Activated naive CD4-positive, alpha-beta T cell treated with anti-CD3 and anti-CD28 coated beads for 36 hours (primary cell): Measurements from ENCODE around the gene CDC6. TPM values are rescaled to one million over a fixed set of nuclear protein-coding genes. Genes with fewer than 3 reads are reported as not detected.
A peak's percentile ranks its signal among the peaks of the same experiment; 100 is the strongest.

Experiments used
- CTCF ChIA-PET: fragments of 350-600 bp; sonication (Branson Sonifier 250); formaldehyde crosslinking; loops from one replicate; lab custom pipeline; 2021; ENCODE audit warnings: antibody characterized with exemption; lab: Charles Lee
- DNase-seq: peaks from one replicate; pipeline ENCODE4 v3.0.0-alpha.2; 2020
- H3K27ac Mint-ChIP-seq: one replicate; pipeline ENCODE4 v1.8.0; 2021; ENCODE audit warnings: mild to moderate bottlenecking, mixed read lengths
- H3K27me3 Mint-ChIP-seq: one replicate; pipeline ENCODE4 v1.8.0; 2021; ENCODE audit warnings: low read depth, mixed read lengths
- H3K36me3 Mint-ChIP-seq: one replicate; pipeline ENCODE4 v1.8.0; 2021; ENCODE audit warnings: low read depth, mixed read lengths
- H3K4me1 Mint-ChIP-seq: one replicate; pipeline ENCODE4 v1.8.0; 2021; ENCODE audit warnings: low read depth, mixed read lengths
- H3K4me3 Mint-ChIP-seq: one replicate; pipeline ENCODE4 v1.8.0; 2021; ENCODE audit warnings: mild to moderate bottlenecking, moderate library complexity, mixed read lengths
- H3K9me3 Mint-ChIP-seq: one replicate; pipeline ENCODE4 v1.8.0; 2021; ENCODE audit warnings: mixed read lengths
- intact Hi-C: fragments of 100-400 bp; cut with micrococcal nuclease; formaldehyde crosslinking; loops from one replicate; pipeline ENCODE4 v1.15.1; 2023
- total RNA-seq, 2 experiments: library from RNA; stranded (reverse); gene quantifications; one replicate each; pipeline ENCODE4 v1.2.3, GENCODE V29; 2021

The CDC6 gene
- total RNA-seq, 2 experiments from 2014 or later = 86.5 to 90.4 TPM

DNA sequence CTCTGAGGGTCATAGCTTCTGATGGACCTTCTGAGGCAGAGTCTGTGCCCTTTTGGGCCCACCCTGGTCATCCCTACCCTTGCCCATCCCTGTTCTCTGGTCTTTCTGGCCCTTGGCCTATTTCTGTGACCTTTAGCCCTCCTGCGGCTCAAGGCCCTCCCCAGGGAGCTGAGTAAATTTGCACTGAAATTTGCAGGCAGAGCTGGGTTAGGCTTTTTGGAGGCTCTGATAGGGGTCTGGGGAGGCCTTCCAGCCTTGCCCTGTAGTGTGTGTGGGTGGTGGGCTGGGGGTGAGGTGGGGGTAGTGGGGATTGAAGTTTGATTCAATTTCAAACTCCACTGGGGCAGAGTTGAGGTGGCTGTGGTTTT, 39.1 kb downstream of the CDC6 start:
- no peak for DNase-seq
- peak overlapping the region; percentile 65 for H3K4me3 Mint-ChIP-seq
- intact Hi-C loops = loop anchor here (1.0 to 10.0 kb wide), 2 partner anchors 9 to 1338 kb away; no protein-coding TSS in a partner anchor
- CTCF ChIA-PET = interaction anchor here (0.5 to 3.2 kb wide), 4 partner anchors 13 to 31 kb away, joined by 4 to 13 read pairs (median 6); no protein-coding TSS in a partner anchor
- peaks cover 92% of the 10 kb centered on the region for H3K4me1 Mint-ChIP-seq
- no peaks in the 10 kb centered on the region for H3K9me3 Mint-ChIP-seq
- H3K27ac Mint-ChIP-seq = peak overlapping the region; percentile 94
- H3K36me3 Mint-ChIP-seq = peaks cover 8% of the 10 kb centered on the region
- no peaks in the 10 kb centered on the region for H3K27me3 Mint-ChIP-seq

DNA sequence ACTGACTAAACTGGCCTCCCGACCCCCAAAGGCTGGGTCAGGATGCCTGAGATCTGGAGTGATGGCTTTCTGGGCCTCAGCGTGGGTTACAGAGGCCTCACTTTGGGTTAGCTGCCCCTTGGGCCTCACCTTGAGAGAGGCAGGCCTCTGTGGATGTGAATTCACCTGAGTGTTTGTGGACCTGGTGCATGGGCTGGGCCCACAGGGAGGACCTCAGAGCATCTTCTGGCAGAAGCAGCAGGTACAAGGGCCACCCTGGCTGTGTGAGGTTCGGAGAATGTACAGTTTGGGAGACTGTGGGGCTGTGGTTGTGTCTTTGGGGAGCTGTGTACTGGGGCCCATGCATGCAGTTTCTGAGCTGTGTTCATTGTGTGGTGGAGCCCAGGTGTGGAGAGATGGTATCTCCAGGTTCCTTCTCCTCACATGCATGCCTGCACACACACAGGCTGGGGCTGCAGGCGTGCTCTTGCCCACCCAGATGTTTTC, 39.6 kb downstream of the CDC6 start:
- no peak for DNase-seq
- peaks cover 9% of the 10 kb centered on the region for H3K36me3 Mint-ChIP-seq
- H3K4me1 Mint-ChIP-seq = peaks cover 88% of the 10 kb centered on the region
- H3K4me3 Mint-ChIP-seq = no peak overlapping the region
- no peaks in the 10 kb centered on the region for H3K9me3 Mint-ChIP-seq
- H3K27ac Mint-ChIP-seq = peak overlapping the region; percentile 94
- intact Hi-C loops = loop anchor here (10.0 kb wide), 1 partner anchor 1338 kb away; no protein-coding TSS in a partner anchor
- CTCF ChIA-PET = interaction anchor here (1.2 to 2.2 kb wide), 3 partner anchors 8 to 27 kb away, joined by 3 to 7 read pairs (median 4); no protein-coding TSS in a partner anchor
- no peaks in the 10 kb centered on the region for H3K27me3 Mint-ChIP-seq

DNA sequence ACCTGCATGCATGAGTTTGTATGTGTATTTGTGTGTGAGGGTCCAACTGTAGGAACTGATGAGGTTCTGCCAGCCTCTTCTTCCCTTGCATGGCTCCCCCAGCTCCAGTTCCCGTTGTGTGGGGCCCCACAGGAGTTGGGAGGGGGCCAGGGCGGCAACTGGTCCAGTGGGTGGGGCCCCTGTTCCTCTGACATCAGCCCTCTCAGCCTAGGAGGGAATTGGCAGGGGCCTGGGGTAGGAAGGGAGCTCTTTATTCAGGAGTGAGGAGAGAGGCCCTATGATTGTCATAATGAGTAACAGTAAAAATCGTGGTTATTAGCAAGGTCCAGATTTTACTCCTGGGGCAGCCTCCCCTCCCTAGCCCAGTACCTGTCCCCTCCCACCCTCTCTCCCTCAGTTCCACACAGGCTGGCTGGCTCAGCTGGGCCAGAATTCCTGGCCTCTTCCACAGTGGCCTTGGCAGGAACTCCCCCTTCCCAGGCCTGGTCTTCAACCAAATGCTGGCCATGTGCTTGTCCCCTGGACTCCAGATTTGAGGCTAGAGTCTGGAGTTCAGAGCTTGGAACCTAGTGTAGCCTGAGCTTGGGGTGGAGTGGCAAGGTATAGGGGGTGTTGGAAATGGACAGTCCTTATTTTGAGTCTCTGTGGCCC, 40.2 kb downstream of the CDC6 start:
- Mint-ChIP-seq H3K4me3 (no peak overlapping the region), H3K27ac (peak overlapping the region; percentile 94), H3K9me3 (no peaks in the 10 kb centered on the region), H3K4me1 (peaks cover 90% of the 10 kb centered on the region), H3K27me3 (no peaks in the 10 kb centered on the region), H3K36me3 (peaks cover 12% of the 10 kb centered on the region)
- intact Hi-C loops = loop anchor here (10.0 kb wide), 1 partner anchor 1337 kb away; no protein-coding TSS in a partner anchor
- CTCF ChIA-PET = interaction anchor here (0.7 to 1.3 kb wide), 3 partner anchors 9 to 27 kb away, joined by 3 to 4 read pairs (median 3); no protein-coding TSS in a partner anchor
- DNase-seq = no peak

DNA sequence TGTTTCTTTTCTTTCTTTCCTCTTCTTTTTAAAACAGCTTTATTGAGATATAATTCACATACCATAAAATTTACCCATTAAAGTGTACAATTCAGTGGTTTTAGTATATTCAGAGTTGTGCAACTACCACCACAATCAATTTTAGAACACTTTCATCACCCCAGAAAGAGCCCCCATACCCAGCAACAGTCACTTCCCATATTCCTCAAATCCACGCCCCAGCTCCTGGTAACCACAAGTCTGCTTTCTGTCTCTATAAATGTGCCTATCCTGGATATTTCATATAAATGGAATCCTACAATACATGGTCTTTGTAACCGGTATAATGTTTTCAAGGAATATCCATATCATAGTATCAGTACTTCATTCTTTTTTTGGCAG, 40.7 kb downstream of the CDC6 start:
- Mint-ChIP-seq H3K9me3 (no peaks in the 10 kb centered on the region), H3K36me3 (peaks cover 12% of the 10 kb centered on the region), H3K27me3 (no peaks in the 10 kb centered on the region), H3K27ac (peak overlapping the region; percentile 40), H3K4me1 (peaks cover 87% of the 10 kb centered on the region), H3K4me3 (no peak overlapping the region)
- no peak for DNase-seq
- intact Hi-C loops = loop anchor here (10.0 kb wide), 1 partner anchor 1336 kb away; no protein-coding TSS in a partner anchor
- CTCF ChIA-PET = interaction anchor here (0.7 to 1.3 kb wide), 2 partner anchors 9 to 22 kb away, joined by 3 read pairs; no protein-coding TSS in a partner anchor

DNA sequence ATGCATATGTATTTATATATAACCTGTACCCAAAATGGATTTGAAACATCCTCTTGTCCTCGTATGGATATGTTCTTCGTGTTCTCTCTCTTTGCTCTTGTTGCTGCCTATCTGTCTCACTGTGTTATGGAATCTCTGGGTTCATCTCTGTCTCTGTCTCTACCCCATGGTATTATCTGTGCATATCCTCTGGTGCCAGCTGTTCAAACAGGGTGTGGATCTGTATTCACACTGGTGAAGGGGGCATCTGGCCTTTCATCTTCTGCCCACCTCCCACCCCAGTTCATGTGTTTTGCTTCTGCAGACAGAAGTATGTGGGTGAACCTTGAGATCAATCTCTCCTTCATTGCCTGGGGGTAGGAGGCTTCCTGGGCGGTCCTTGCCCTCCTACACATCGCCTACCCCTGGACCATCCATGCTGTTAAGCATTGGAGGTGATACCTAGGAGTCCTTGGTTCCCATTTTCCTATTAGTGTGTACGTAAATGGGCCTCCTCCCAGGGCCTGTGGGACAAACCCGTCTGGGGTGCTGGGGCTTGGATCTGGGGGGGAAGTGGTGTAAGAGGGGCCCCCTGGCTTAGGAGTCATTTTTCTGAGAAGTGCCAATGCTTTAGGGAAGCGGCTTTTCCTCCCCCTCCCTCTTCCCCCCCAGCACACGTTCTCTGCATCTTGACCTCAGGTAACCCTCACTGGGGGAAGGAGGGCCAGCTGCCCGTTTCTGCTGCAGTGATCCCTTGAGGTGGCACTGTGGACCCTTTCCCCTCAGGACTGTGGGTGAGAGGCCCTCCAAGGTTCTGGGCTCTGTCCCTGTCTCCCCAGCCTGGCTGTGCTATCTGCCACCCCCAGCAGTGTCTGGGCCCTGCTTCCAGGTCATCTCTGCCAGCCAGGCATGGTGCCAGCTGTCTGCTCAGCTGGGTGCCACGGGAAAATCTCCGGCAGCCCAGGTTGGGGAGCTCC, 42.4 kb downstream of the CDC6 start:
- Mint-ChIP-seq H3K4me1 (peaks cover 85% of the 10 kb centered on the region), H3K27ac (peak overlapping the region; percentile 57), H3K4me3 (peak overlapping the region; percentile 0), H3K9me3 (no peaks in the 10 kb centered on the region), H3K36me3 (peaks cover 12% of the 10 kb centered on the region), H3K27me3 (no peaks in the 10 kb centered on the region)
- DNase-seq = peak; percentile 57
- intact Hi-C loops = loop anchor here (10.0 kb wide), 1 partner anchor 1335 kb away; no protein-coding TSS in a partner anchor
- CTCF ChIA-PET = interaction anchor here (1.0 to 2.2 kb wide), 3 partner anchors 11 to 13 kb away, joined by 3 to 5 read pairs (median 4); no protein-coding TSS in a partner anchor

DNA sequence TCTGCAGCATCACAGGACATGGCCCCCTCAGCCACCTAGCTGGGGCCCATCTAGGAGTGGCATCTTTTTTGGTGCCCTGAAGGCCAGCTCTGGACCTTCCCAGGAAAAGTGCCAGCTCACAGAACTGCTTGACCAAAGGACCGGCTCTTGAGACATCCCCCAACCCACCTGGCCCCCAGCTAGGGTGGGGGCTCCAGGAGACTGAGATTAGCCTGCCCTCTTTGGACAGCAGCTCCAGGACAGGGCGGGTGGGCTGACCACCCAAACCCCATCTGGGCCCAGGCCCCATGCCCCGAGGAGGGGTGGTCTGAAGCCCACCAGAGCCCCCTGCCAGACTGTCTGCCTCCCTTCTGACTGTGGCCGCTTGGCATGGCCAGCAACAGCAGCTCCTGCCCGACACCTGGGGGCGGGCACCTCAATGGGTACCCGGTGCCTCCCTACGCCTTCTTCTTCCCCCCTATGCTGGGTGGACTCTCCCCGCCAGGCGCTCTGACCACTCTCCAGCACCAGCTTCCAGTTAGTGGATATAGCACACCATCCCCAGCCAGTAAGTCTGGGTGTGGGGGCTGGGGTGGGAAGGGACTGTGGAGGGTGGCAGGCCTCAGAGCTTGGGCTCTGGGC, 43.3 kb downstream of the CDC6 start:
- no peak for DNase-seq
- Mint-ChIP-seq H3K4me3 (no peak overlapping the region), H3K9me3 (no peaks in the 10 kb centered on the region), H3K4me1 (peaks cover 78% of the 10 kb centered on the region), H3K27ac (peak overlapping the region; percentile 84), H3K36me3 (peaks cover 12% of the 10 kb centered on the region), H3K27me3 (no peaks in the 10 kb centered on the region)
- intact Hi-C loops = no loop called here
- CTCF ChIA-PET = interaction anchor here (0.6 to 2.2 kb wide), 5 partner anchors 8 to 119 kb away, joined by 3 to 6 read pairs (median 4); no protein-coding TSS in a partner anchor

DNA sequence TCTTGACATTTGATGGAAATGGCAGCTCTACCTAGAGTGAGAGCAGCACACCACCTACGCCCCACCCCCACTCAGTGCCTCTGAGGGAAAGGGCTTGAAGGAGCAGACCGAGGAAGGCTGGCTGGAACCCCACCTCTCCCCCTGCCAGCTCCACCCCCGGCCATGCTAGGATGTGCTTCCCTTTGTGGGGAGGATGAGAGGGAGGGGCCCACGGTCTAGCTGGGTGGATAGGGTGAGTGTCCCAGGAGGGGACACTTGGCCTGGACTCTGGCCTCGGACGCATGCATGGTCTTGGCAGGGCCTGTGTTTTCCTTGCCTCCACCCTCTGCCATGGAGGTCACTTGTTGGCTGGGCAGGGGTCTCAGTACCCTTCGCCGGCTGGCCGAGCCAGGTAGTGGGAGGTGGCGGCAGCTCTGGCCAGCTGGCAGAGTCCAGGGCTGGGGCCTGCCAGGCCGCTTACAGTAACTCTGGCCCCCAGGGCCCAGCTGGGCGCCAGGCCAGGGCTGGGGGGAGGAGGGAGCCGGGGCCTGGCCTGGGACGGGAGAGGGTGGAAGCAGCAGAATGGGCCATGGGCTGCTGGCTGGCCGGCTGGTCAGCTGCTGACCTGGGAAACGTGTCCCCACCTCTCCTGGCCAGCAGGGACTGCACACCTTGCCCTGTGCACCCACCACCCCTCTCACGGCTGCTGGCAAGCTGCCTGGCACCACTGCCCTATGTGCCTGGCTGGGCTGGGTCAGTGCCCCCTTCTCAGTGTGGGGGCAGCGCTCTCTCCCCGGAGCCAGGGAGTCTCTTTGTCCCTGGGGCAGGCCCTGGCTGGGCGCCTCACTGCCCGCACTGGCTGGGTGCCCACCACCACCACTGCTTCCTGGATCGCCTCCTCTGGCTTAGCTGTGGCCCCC, 44.3 kb downstream of the CDC6 start:
- Mint-ChIP-seq H3K4me1 (peaks cover 71% of the 10 kb centered on the region), H3K36me3 (peaks cover 12% of the 10 kb centered on the region), H3K4me3 (no peak overlapping the region), H3K27ac (peak overlapping the region; percentile 84), H3K27me3 (no peaks in the 10 kb centered on the region), H3K9me3 (no peaks in the 10 kb centered on the region)
- intact Hi-C loops = no loop called here
- CTCF ChIA-PET = interaction anchor here (1.0 to 2.2 kb wide), 5 partner anchors 9 to 23 kb away, joined by 3 to 5 read pairs (median 4); no protein-coding TSS in a partner anchor
- peak; percentile 39 for DNase-seq

DNA sequence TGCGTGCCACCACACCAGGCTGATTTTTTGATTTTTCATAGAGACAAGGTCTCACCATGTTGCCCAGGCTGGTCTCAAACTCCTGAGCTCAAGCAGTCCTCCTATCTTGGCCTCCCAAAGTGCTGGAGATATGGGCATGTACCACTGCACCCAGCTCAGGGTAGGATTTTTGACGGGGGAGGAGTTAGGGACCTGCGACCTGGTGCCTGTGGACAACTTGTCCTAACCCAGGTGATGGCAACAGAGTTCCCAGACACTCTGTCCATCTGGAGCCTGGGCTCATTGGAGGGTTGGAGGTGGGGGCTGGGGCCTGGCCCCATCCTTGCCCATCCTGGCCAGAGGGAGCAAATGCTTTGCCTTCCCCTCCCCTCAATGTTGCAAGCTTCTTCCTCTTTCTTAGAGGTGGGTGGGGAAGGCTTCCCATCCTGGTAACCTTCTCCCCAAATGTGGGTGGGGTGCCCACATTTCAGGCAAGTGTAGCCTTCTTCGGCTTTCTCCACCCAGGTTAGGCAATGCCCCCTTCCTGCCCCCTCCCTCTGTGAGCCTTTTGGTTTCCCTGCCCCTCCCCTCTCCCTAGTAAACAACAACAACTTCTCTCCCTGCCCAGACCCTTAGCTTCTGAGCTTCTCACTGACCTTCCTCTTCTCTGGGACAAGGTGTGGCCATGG, 46.2 kb downstream of the CDC6 start:
- DNase-seq = no peak
- Mint-ChIP-seq H3K9me3 (no peaks in the 10 kb centered on the region), H3K4me1 (peaks cover 68% of the 10 kb centered on the region), H3K36me3 (peaks cover 12% of the 10 kb centered on the region), H3K4me3 (no peak overlapping the region), H3K27me3 (no peaks in the 10 kb centered on the region), H3K27ac (no peak overlapping the region)
- intact Hi-C loops = no loop called here
- CTCF ChIA-PET = no interaction called here

DNA sequence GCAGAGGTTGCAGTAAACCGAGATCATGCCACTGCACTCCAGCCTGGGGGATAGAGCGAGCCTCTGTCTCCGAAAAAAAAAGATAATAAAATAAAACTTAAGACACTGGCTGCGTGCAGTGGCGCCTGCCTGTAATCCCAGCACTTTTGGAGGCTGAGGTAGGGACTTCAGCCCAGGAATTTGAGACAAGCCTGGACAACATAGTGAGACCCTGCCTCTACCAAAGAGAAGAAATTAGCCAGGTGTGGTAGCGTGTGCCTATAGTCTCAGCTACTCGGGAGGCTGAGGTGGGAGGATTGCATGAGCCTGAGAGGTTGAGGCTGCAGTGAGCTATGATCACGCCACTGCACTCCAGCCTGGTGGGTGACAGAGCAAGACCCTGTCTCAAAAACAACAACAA, 47.9 kb downstream of the CDC6 start:
- Mint-ChIP-seq H3K36me3 (peaks cover 12% of the 10 kb centered on the region), H3K27me3 (no peaks in the 10 kb centered on the region), H3K4me1 (peaks cover 68% of the 10 kb centered on the region), H3K27ac (peak overlapping the region; percentile 33), H3K4me3 (no peak overlapping the region), H3K9me3 (no peaks in the 10 kb centered on the region)
- intact Hi-C loops = no loop called here
- CTCF ChIA-PET = interaction anchor here (1.3 kb wide), 1 partner anchor 33 kb away, joined by 4 read pairs; no protein-coding TSS in a partner anchor
- DNase-seq = no peak

DNA sequence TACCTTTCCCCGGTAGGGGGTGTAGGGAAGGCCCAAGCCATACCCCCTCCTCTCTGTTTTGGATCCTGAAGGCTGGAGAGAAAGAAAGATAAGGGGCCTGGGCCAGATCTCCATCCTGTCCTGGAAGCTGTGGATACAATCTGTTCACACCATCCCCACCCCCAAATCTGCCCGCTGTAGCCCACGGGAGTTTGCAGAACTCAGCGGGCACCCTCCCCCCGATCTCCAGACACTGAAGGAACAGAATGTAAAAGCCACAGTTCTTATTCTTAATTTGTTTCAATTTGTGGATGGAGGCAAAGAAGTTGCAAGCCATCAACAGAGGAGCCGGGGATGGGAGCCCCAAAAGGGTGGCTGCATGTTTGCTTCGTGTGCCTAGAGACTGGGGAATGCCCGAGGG, 49.7 kb downstream of the CDC6 start:
- intact Hi-C loops = no loop called here
- peaks cover 3% of the 10 kb centered on the region for H3K36me3 Mint-ChIP-seq
- DNase-seq = no peak
- peak overlapping the region; percentile 73 for H3K27ac Mint-ChIP-seq
- H3K27me3 Mint-ChIP-seq = no peaks in the 10 kb centered on the region
- H3K4me1 Mint-ChIP-seq = peaks cover 59% of the 10 kb centered on the region
- H3K4me3 Mint-ChIP-seq = no peak overlapping the region
- CTCF ChIA-PET = no interaction called here
- H3K9me3 Mint-ChIP-seq = no peaks in the 10 kb centered on the region
